Breast epithelium (tissue), 3 donors: ENCODE measurements around the gene CASK.

Experiments
- CTCF ChIP-seq, 3 donors: fragments of 450-650 bp; IDR thresholded peaks; one replicate each; pipeline ENCODE4 v1.5.1; 2016 to 2017; ENCODE audit warnings: antibody characterized with exemption in 3 of 3, mild to moderate bottlenecking in 3 of 3, moderate library complexity in 3 of 3
- POLR2AphosphoS5 ChIP-seq, 3 donors: sonication (generic); formaldehyde crosslinking; IDR thresholded peaks; one replicate each; pipeline ENCODE4 v1.6.1; 2017; ENCODE audit warnings: antibody characterized with exemption in 3 of 3

GRCh38 chrX:41661366-41662095 lies 261.8 kb downstream of the CASK start:
- no peak for TF ChIP-seq CTCF (IDR thresholded peaks at IDR 0.05)
- TF ChIP-seq POLR2AphosphoS5 (IDR thresholded peaks at IDR 0.05) = no peak
